HUES48 (cell line): Measurements from ENCODE around the gene ROR1.
A peak's percentile ranks its signal among the peaks of the same experiment; 100 is the strongest.

Source experiments
- H3K27ac ChIP-seq: one replicate; pipeline ENCODE4 v1.7.0; 2013; ENCODE audit warnings: low read depth, low read length, inconsistent platforms
- H3K27me3 ChIP-seq: 2 replicates; pipeline ENCODE4 v1.6.1; 2013; ENCODE audit warnings: mild to moderate bottlenecking, low read length; ENCODE audit not compliant: control insufficient read depth, insufficient read depth
- H3K36me3 ChIP-seq: 2 replicates; pipeline ENCODE4 v1.6.1; 2013; ENCODE audit warnings: low read length; ENCODE audit not compliant: control insufficient read depth, insufficient read depth
- H3K4me1 ChIP-seq: 2 replicates; pipeline ENCODE4 v1.6.1; 2013; ENCODE audit warnings: mild to moderate bottlenecking, low read length; ENCODE audit not compliant: control insufficient read depth, insufficient read depth
- H3K4me3 ChIP-seq: 2 replicates; pipeline ENCODE4 v1.5.1; 2013; ENCODE audit warnings: mild to moderate bottlenecking, low read depth, low read length
- H3K9ac ChIP-seq: 2 replicates; pipeline ENCODE4 v1.6.1; 2013; ENCODE audit warnings: mild to moderate bottlenecking, low read depth, low read length, moderate library complexity
- H3K9me3 ChIP-seq: 2 replicates; pipeline ENCODE4 v1.6.1; 2013; ENCODE audit warnings: low read length; ENCODE audit not compliant: control insufficient read depth, insufficient read depth

The ROR1 gene

GRCh38 chr1:64046891-64047290 is 273.1 kb downstream of the ROR1 start:
- Histone ChIP-seq H3K9ac (no peak overlapping the region), H3K4me1 (peaks cover 19% of the 10 kb centered on the region), H3K4me3 (no peak overlapping the region), H3K9me3 (no peaks in the 10 kb centered on the region), H3K36me3 (0 out of 2 replicates have a peak, but pooled peaks cover 15% of the 10 kb centered on the region), H3K27ac (no peak overlapping the region), H3K27me3 (no peaks in the 10 kb centered on the region)

GRCh38 chr1:64047549-64047996 is 273.8 kb downstream of the ROR1 start:
- no peak overlapping the region for H3K4me3 ChIP-seq
- no peaks in the 10 kb centered on the region for H3K9me3 ChIP-seq
- no peak overlapping the region for H3K27ac ChIP-seq
- no peaks in the 10 kb centered on the region for H3K27me3 ChIP-seq
- H3K9ac ChIP-seq = no peak overlapping the region
- peaks cover 19% of the 10 kb centered on the region for H3K4me1 ChIP-seq
- peaks cover 19% of the 10 kb centered on the region; the same call in 1 of the 2 replicates for H3K36me3 ChIP-seq

GRCh38 chr1:64049900-64050540 is 276.2 kb downstream of the ROR1 start:
- Histone ChIP-seq H3K27me3 (no peaks in the 10 kb centered on the region), H3K9me3 (no peaks in the 10 kb centered on the region), H3K36me3 (peaks cover 30% of the 10 kb centered on the region), H3K4me3 (no peak overlapping the region), H3K9ac (no peak overlapping the region), H3K4me1 (peaks cover 19% of the 10 kb centered on the region), H3K27ac (no peak overlapping the region)

- Histone ChIP-seq H3K36me3 (peaks cover 30% of the 10 kb centered on the region), H3K27me3 (no peaks in the 10 kb centered on the region), H3K4me3 (no peak overlapping the region), H3K9me3 (no peaks in the 10 kb centered on the region), H3K4me1 (peaks cover 17% of the 10 kb centered on the region), H3K9ac (no peak overlapping the region), H3K27ac (no peak overlapping the region)
Observed at GRCh38 chr1:64050601-64051000, 276.8 kb downstream of the ROR1 start.

GRCh38 chr1:64051796-64052195 is 278.0 kb downstream of the ROR1 start:
- Histone ChIP-seq H3K36me3 (peaks cover 30% of the 10 kb centered on the region), H3K9me3 (no peaks in the 10 kb centered on the region), H3K27me3 (no peaks in the 10 kb centered on the region), H3K9ac (no peak overlapping the region), H3K4me1 (peaks cover 5% of the 10 kb centered on the region), H3K4me3 (no peak overlapping the region), H3K27ac (no peak overlapping the region)

GRCh38 chr1:64052777-64053176 is 279.0 kb downstream of the ROR1 start:
- no peaks in the 10 kb centered on the region for H3K27me3 ChIP-seq
- no peak overlapping the region for H3K4me3 ChIP-seq
- H3K4me1 ChIP-seq = no peaks in the 10 kb centered on the region
- no peak overlapping the region for H3K9ac ChIP-seq
- no peaks in the 10 kb centered on the region for H3K9me3 ChIP-seq
- peaks cover 30% of the 10 kb centered on the region for H3K36me3 ChIP-seq
- no peak overlapping the region for H3K27ac ChIP-seq

GRCh38 chr1:64055310-64055709 is 281.5 kb downstream of the ROR1 start:
- Histone ChIP-seq H3K9ac (no peak overlapping the region), H3K36me3 (peaks cover 22% of the 10 kb centered on the region), H3K4me1 (no peaks in the 10 kb centered on the region; the same call in 1 of the 2 replicates), H3K27ac (no peak overlapping the region), H3K27me3 (peaks cover 7% of the 10 kb centered on the region; the same call in 1 of the 2 replicates), H3K4me3 (no peak overlapping the region), H3K9me3 (no peaks in the 10 kb centered on the region)

GRCh38 chr1:64059556-64059955 is 285.7 kb downstream of the ROR1 start:
- H3K4me1 ChIP-seq = peaks cover 14% of the 10 kb centered on the region
- no peak overlapping the region for H3K27ac ChIP-seq
- peaks cover 10% of the 10 kb centered on the region; the same call in 1 of the 2 replicates for H3K27me3 ChIP-seq
- no peaks in the 10 kb centered on the region for H3K9me3 ChIP-seq
- no peak overlapping the region for H3K4me3 ChIP-seq
- peaks cover 4% of the 10 kb centered on the region; the same call in 1 of the 2 replicates for H3K36me3 ChIP-seq
- H3K9ac ChIP-seq = no peak overlapping the region

GRCh38 chr1:64060611-64061302 is 286.9 kb downstream of the ROR1 start:
- Histone ChIP-seq H3K36me3 (no peaks in the 10 kb centered on the region), H3K27me3 (peaks cover 10% of the 10 kb centered on the region; the same call in 1 of the 2 replicates), H3K9me3 (no peaks in the 10 kb centered on the region), H3K4me3 (no peak overlapping the region), H3K4me1 (peaks cover 14% of the 10 kb centered on the region), H3K9ac (no peak overlapping the region), H3K27ac (peak overlapping the region; percentile 39)

- Histone ChIP-seq H3K4me1 (peaks cover 14% of the 10 kb centered on the region), H3K36me3 (no peaks in the 10 kb centered on the region), H3K4me3 (no peak overlapping the region), H3K27me3 (peaks cover 10% of the 10 kb centered on the region; the same call in 1 of the 2 replicates), H3K9ac (no peak overlapping the region), H3K27ac (peak overlapping the region; percentile 39), H3K9me3 (no peaks in the 10 kb centered on the region)
Observed at GRCh38 chr1:64061430-64062104, 287.8 kb downstream of the ROR1 start.

GRCh38 chr1:64062529-64062928 is 288.7 kb downstream of the ROR1 start:
- Histone ChIP-seq H3K4me3 (no peak overlapping the region), H3K36me3 (no peaks in the 10 kb centered on the region), H3K9me3 (no peaks in the 10 kb centered on the region), H3K9ac (no peak overlapping the region), H3K27me3 (peaks cover 10% of the 10 kb centered on the region; the same call in 1 of the 2 replicates), H3K4me1 (peaks cover 14% of the 10 kb centered on the region), H3K27ac (no peak overlapping the region)
